Stimulated activated CD8-positive, alpha-beta memory T cell treated with anti-CD3 and anti-CD28 coated beads, Interleukin-12 subunit alpha, Interleukin-12 subunit beta, amount 100 ng/mL, for 24 hours (primary cell): ENCODE data around the gene HOXB1.

Source experiments
- DNase-seq: peaks from one replicate; pipeline ENCODE4 v3.0.0-alpha.2; 2020; ENCODE audit errors: extremely low read depth

HOXB1 gene

DNA sequence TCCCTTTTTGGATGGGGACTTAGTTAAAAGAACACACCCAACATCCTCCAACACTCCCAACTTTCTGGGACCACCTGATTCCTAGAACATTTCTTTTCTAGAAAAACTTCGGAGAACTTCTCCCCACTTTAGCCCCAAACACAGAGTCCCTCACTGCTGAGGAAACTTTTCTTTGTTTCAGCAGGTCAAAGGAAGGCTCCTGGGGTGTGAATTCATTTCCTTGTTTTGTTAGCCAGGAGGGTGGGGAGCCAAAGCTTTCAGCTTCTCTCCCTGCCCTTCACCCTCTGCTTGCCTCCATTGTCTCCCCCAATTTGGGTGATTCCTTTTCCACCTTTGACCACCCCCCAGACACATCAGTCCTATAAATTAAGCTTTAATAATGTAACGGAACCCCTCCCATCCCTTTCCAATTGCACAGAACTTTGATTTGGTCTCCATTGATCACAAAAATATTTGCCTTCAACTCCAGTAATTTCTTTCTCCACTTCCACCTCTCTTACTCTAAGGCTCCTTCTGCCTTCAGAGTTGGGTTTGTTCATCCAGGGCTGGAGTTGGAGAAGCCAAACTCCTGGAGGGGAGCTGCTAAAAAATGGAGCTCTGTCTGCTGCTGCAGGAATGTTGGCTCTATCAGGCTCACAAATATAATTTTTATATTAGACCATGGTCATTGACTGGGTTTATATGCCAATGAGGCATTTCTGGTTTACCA is 37.0 kb upstream of the HOXB1 start:
- DNase-seq: no peak

- DNase-seq: no peak
Measured at GRCh38 chr17:48567209-48567608, 36.4 kb upstream of the HOXB1 start.

DNA sequence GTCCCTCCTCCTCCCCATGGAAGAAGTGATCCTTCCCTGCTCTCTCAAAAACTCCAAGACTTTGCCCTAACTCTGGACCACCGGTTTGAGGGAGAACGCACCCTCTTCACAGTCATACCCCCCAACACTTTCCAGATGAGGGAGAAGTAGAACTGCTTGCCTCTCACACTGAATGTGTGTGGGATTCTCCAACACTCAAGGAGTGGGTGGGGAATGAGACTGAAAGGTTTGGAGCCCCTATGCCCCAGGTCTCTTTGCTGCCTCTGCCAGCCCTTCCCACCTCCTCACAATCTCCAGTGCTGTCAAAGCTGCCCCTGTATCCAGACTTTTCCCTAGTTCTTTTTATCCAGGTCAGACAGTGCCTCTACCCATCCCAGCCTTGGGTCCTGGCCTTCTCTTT is 35.9 kb upstream of the HOXB1 start:
- no peak for DNase-seq

GRCh38 chr17:48565925-48566710 is 35.3 kb upstream of the HOXB1 start:
- no peak for DNase-seq

- DNase-seq: no peak
Measured at GRCh38 chr17:48565022-48565554, 34.3 kb upstream of the HOXB1 start.

GRCh38 chr17:48564188-48565021 is 33.6 kb upstream of the HOXB1 start:
- DNase-seq: no peak

- no peak for DNase-seq
Measured at GRCh38 chr17:48563867-48564187, 33.0 kb upstream of the HOXB1 start.

- no peak for DNase-seq
Measured at GRCh38 chr17:48563385-48563838, 32.6 kb upstream of the HOXB1 start.

DNA sequence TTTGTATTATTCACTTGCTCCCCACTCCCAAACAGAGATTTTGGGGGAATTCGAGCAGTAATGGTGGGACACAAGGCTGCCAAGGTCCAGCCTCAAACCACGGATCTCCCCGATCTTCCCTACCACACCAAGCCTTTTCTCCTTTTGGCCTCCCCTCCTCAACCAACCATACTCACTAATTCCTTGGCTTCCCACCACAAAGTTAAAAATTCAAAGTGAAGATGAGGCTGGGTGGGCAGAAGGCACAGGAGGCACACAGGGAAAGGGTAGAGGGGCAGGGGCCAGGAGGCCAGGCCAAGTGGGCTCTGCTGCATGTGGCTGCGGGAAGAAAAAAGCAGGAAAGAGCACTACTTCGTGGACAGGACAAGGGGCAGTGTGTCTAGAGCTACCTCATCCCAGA is 32.1 kb upstream of the HOXB1 start:
- DNase-seq: no peak

DNA sequence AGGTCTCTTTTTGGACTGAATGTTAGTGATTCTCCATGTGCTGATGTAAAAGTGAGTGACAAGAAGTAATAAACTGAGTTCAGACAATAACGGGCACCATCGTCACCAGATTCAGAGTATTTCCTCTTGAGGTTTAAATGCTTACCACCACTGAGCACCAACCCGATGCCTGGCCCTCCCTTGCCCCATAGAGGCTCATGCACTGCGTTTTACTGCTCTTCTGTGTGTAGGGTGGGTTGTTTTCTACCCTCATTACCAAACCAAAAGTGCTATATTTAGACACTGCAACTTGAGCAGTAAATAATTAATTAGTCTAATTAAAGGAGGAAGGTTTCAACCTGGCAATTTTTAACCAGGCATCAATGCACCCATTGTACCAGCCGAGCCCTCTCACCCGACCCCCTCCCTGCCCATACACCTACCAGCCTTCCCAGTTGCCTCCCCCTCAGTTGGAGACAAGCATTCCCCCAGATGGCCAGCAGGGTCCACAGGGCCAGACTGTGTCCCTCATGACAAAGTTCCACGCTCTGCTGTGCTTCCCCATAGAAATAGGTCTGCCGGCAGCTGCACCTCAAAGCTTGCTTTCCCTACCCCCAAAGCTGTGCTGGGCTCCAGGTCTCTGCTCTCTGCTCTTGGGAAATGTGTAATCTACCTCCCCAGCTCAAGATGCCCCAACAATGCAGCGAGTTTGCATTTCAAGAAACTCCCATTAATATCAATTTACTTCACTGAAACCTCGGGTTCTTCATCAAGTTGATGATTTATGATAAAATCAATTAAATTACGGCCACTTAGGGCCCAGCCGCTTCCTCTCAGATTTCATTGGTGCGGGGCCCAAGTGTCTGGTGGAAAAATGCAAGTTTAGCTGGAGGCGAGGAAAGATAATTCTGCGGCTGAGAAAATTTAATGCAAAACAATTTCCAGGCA is 31.3 kb upstream of the HOXB1 start:
- no peak for DNase-seq

DNA sequence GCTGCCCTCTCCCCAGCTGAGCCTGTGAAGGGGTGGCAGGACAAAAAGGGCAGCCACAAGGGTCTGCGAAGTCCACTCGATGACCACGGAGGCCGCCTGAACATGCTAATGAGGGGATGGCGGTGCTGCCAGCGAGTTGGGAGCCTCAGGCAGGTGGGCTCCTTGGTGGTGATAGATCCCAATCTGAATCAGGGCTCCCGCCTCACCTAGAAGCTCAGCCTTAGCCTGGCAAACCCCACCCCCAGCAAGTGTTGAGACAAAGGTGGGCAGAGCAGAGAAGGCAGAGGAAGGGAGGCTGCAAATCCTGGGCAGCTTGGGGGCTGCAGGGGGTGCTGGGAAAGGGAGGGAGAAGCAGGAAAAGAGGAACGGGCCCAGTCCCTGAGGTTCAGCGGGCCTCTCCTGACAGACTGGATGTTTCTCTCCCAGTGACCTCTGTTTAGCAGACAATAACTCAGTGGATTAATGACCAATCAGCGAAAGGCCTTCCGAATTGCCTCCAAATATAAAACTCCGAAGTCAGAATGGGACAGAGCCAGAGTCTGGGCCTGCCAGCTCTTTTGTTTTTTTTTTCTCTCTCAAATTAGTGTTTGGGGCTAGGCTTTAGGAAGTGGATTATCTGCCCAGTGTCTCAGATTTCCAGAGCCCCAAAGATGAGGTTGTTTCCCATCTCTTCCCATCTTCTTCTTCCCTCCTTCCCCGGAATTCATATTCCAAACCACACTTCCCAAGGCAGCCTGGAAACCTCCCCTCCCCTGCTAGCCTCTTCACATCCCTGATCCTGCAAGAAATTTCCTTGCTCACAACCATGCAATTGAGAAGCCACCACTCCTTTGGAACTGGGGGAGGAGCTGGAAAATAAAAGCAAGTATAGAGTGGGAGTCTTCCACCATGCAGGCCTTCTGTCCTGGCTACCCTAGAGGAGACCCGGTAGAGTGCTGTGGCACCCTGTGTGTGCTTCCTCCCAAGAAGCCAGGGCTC is 29.3 kb upstream of the HOXB1 start:
- no peak for DNase-seq

- no peak for DNase-seq
Measured at GRCh38 chr17:48559122-48559839, 28.5 kb upstream of the HOXB1 start.

DNA sequence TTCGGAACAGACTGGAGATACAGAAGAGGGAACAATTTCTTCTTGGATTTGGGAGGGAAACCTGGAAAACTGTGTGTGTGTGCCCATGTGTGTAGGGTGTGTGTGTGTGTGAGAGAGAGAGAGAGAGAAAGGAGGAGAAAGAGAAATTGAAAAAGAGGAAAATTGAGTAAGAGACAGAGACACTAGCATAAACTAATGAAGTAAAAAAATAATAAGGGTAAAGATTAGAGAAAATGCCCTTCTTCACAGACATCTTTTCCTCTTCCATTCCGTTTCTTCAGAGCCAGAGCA is 28.0 kb upstream of the HOXB1 start:
- DNase-seq: no peak

DNA sequence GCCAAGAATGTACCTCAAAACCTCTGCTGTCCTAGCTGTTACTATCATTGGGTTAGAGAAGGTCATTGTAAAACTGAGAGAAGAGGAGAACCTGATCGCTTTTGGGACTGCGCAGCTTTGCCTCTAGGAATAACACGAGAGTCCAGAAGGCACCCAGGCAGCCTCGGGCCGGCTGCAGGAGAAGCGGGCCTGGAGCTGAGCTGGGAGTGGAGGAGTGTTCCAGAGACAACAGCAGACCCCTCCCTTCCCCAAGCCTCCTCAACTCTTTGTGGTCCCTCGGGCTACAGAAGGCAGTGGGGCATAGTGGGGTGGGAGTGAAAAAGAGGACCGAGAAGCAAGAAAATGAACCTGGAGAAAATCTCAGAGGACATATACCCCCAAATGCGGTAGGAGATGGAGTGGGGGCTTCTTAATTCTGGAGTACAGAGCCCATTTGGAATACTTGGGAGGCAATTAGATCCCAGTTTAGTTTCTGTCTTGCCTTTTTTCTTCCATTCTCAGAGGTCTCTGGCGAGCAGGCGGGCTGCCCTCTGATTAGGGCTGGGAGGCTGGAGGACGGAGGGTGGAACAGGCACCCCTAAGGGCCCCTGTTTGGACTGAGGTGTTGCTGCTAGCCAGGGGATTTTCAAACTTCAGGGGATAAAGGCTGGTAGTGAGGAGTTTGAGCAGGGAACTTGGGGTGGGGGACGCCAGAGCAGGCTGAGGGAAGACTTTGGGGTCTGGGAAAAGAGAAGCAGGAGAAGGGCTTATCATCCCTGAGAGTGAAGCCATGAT is 27.4 kb upstream of the HOXB1 start:
- DNase-seq: no peak

DNA sequence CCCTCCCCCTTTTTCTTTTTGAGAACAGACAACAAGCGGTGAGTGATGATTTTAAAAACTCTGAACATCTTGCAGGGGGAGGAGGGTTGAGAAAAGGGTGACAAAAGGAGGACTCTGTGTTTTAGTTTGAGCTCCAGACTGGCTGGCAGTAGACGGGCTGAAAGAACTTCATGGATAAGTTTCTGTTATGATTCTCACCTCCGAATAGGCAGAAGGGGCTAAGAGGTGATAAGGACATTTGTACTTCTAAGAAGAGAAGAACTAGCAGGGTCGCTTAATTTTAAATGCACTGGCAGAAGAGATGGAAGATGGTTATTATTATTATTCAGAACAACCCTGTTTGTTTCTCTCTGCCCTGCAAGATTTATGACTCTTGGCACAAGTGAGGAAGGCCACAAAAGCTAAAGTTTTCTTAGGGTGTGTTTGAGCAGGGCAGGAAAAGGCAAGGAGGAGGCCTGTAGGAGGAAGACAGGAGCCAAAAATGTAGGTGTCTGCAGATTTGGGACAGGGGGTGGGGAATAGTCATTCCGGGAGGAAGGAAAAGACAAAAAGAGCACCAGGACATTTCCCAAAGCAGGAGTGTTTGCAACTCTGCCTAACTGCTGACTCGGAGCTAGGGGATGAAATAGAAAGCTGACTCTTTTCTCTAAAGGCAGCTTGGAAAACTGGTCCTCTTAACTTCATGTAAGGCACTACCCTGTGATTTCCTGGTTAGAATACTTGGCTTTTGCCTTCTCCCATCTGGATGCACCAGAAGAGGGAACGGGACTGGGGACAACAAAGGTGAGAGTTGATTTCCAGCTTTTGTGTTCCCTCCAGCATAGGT is 26.0 kb upstream of the HOXB1 start:
- no peak for DNase-seq

DNA sequence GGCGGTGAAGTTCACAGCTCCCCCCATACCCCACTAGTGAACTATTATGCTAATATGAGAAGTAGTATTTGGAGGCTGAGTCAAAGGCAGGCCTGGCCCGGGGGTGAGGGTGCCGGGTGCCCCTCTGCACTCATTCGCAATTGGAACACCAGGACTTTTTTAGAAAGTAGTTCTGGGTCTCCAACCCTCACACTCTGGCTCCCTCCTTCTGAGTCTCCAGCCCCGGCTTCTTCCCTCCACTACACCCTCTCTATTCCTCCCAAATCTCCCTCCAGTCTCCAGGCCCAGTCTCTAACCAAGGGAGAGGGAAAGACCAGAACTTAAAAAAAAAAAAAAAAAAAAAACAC is 25.4 kb upstream of the HOXB1 start:
- DNase-seq: no peak

- no peak for DNase-seq
Measured at GRCh38 chr17:48555258-48556228, 24.7 kb upstream of the HOXB1 start.
